GM12891 (cell line): ENCODE measurements around the gene SEPTIN3.
A peak's percentile ranks its signal among the peaks of the same experiment; 100 is the strongest.

Source experiments
- DNase-seq: peaks from one replicate; pipeline ENCODE4 v3.0.0; 2011; ENCODE audit warnings: low spot score; ENCODE audit not compliant: insufficient read length
- FAIRE-seq: peaks from 2 replicates; lab custom pipeline; 2011; peaks lifted over from hg19 to GRCh38; lab: Jason Lieb, UNC
- PAX5 ChIP-seq: IDR thresholded peaks from 2 replicates; pipeline ENCODE4 v1.6.1; 2011; ENCODE audit warnings: low read length, moderate library complexity, mild to moderate bottlenecking; ENCODE audit not compliant: insufficient read depth, severe bottlenecking
- POLR2A ChIP-seq: IDR thresholded peaks from 2 replicates; pipeline ENCODE4 v1.6.1; 2011; ENCODE audit warnings: low read depth, low read length, control low read depth
- POLR2AphosphoS5 ChIP-seq: IDR thresholded peaks from 2 replicates; pipeline ENCODE4 v1.6.1; 2011; ENCODE audit warnings: low read depth, low read length, control low read depth
- POU2F2 ChIP-seq: IDR thresholded peaks from 2 replicates; pipeline ENCODE4 v1.6.1; 2011; ENCODE audit warnings: low read depth, mild to moderate bottlenecking, control low read depth, low read length, moderate library complexity
- SPI1 ChIP-seq: IDR thresholded peaks from 2 replicates; pipeline ENCODE4 v1.6.1; 2011; ENCODE audit warnings: low read depth, low read length, control low read depth
- TAF1 ChIP-seq: IDR thresholded peaks from 2 replicates; pipeline ENCODE4 v1.6.1; 2011; ENCODE audit warnings: low read depth, low read length, control low read depth

SEPTIN3 gene

GRCh38 chr22:41952713-41953112, 16.5 kb upstream of the SEPTIN3 start:
- FAIRE-seq (no peak), DNase-seq (no peak)
- no peak for TF ChIP-seq POU2F2
- TF ChIP-seq POLR2A = no peak
- TF ChIP-seq POLR2AphosphoS5 = no peak
- no peak for TF ChIP-seq SPI1
- no peak for TF ChIP-seq PAX5
- TF ChIP-seq TAF1 = no peak

- 0 out of 2 replicates have a peak, but pooled peaks have one; percentile 2 for TF ChIP-seq TAF1
- no peak for TF ChIP-seq PAX5
- TF ChIP-seq POU2F2 = no peak
- no peak for TF ChIP-seq POLR2A
- no peak for TF ChIP-seq SPI1
- no peak for TF ChIP-seq POLR2AphosphoS5
- FAIRE-seq = no peak
- no peak for DNase-seq
Observed at GRCh38 chr22:41957941-41958556, 11.2 kb upstream of the SEPTIN3 start.

DNA sequence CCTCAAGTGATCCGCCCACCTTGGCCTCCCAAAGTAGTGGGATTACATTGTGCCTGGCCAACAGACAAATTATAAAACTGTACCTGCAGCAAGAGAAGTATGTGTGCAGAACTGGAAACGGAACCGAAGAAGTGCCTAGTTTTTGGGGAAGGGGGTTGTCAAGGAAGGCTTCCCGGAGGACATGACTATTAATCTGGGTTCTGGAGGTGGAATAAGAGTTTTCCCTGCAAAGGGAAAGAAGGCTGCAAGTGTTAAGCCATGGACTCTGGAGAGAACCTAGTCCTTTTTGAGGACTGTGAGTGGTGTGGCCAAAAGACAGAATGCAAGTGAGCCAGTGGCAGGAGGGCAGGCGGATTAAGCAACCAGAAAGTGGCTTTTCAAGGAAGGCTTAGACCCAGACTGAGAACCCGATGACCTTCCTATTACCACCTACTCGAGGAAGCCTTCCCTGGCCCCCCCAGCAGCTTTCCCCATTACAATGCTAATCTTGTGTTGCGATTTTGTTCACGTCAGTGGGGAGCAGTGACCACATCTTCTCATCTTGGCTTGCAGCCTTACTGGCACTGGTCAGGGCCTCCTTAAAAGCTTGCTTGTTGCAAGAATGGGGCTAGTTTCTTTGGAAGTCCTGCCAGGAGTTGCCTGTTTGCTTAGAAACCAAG, 5.7 kb upstream of the SEPTIN3 start:
- TF ChIP-seq POU2F2 = no peak
- no peak for TF ChIP-seq SPI1
- no peak for DNase-seq
- FAIRE-seq = no peak

DNA sequence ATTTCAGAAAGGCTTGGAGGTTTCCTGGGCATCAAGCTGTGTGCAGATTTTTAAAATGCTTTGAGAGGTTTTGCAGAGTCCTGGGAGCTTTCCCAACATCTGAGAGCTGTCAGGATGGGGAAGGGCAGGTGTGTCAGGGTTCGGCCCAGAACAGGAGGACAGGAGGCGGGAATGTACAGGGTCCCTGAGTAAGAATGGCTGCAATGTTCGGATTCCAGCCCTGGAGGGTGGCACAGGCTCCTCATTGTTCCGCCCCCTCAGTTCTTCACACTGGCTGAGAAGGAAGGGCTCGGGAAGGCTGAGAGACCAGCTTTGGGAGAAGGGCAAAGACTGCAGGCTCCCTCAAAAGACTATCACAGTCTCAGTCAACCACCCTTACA, 5.1 kb upstream of the SEPTIN3 start:
- FAIRE-seq (no peak), DNase-seq (no peak)
- TF ChIP-seq POLR2AphosphoS5 (no peak), TAF1 (no peak), POLR2A (no peak), POU2F2 (no peak), SPI1 (no peak), PAX5 (no peak)

GRCh38 chr22:41966225-41966606, 3.0 kb upstream of the SEPTIN3 start:
- no peak for DNase-seq
- no peak for FAIRE-seq
- TF ChIP-seq TAF1 (no peak), PAX5 (no peak), POLR2AphosphoS5 (no peak), SPI1 (no peak)

DNA sequence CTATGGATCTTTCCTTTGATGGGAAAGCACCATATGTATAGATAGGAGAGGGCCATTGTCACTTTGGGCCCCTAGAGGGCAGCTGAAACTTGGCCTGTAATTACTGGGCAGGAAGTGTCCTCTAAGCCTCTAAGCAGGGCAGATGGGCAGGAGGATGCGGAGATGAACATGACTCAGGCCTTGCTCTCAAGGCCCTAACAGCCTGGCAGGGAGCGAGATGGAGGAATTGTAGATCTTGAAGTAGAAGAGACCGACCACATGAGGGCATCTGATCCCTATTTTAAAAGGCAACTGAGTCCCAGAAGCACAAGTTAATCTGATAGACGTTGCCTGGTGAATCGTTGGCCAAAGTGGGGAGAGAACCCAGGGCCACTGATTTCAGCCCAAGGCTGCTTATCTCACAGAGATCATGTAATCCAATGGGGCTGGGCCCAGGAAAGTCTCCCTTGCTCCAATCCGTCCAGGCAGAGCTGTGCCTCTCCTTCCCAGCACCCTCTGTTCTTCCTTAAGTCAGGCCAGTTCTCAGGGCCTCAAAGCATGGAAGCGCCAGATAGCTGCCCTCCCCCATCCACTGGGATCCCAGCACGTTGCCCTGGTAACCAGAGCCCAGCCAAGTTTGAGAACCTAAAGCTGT, 2.5 kb upstream of the SEPTIN3 start:
- TF ChIP-seq POU2F2 (no peak), SPI1 (no peak), PAX5 (no peak), TAF1 (no peak), POLR2AphosphoS5 (no peak), POLR2A (no peak)
- FAIRE-seq = peak; percentile 87
- peak; percentile 49 for DNase-seq

GRCh38 chr22:41968601-41969000, 642 bp upstream of the SEPTIN3 start:
- no peak for FAIRE-seq
- no peak for DNase-seq
- TF ChIP-seq PAX5 = no peak
- TF ChIP-seq SPI1 = no peak
- TF ChIP-seq POU2F2 = no peak
- TF ChIP-seq POLR2A = no peak
- no peak for TF ChIP-seq TAF1
- no peak for TF ChIP-seq POLR2AphosphoS5

DNA sequence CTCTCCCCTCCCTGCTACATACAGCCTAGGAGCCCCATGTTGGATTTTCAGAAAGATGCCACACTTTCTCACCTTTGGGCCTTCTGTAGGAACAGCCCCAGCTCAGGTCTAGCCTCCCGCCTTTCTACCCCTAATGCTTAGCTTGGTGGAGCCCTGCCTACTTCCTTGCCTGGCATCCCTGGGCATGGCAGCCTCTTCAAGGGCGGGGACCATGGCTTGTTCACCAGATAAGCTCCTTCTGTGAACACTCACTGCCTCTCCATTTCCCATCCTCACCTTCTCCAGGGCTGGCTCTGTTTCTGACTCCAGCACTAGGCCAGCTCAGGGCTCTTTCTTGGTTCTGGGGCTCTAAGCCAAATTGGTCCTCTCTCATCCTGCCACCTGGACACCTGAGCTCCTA, 1.4 kb downstream of the SEPTIN3 start:
- no peak for FAIRE-seq
- DNase-seq = no peak
- no peak for TF ChIP-seq POLR2A
- no peak for TF ChIP-seq TAF1
- no peak for TF ChIP-seq POU2F2

- TF ChIP-seq POLR2AphosphoS5 (no peak), SPI1 (no peak), POLR2A (no peak), PAX5 (no peak)
- FAIRE-seq (no peak), DNase-seq (no peak)
Observed at GRCh38 chr22:41971431-41971830, 2.2 kb downstream of the SEPTIN3 start.
